Duodenal mucosa (tissue), 2 donors: ENCODE measurements around the gene BCAR3.

Experiments used
- H3K27ac ChIP-seq: one replicate; pipeline ENCODE4 v1.7.0; 2013; ENCODE audit warnings: low read depth, low read length
- H3K27me3 ChIP-seq, 2 donors: one replicate each; pipeline ENCODE4 v1.7.0; 2013; ENCODE audit warnings: low read length in 2 of 2, control low read depth in 1 of 2; ENCODE audit not compliant: insufficient read depth in 2 of 2, control insufficient read depth in 1 of 2
- H3K36me3 ChIP-seq, 2 donors: one replicate each; pipeline ENCODE4 v1.7.0; 2013; ENCODE audit warnings: low read length in 2 of 2, control low read depth in 1 of 2; ENCODE audit not compliant: insufficient read depth in 2 of 2, control insufficient read depth in 1 of 2
- H3K4me1 ChIP-seq, 2 donors: one replicate each; pipeline ENCODE4 v1.7.0; 2013; ENCODE audit warnings: low read length in 2 of 2, control low read depth in 1 of 2; ENCODE audit not compliant: insufficient read depth in 2 of 2, control insufficient read depth in 1 of 2
- H3K4me3 ChIP-seq, 2 donors: one replicate each; pipeline ENCODE4 v1.7.0; 2013; ENCODE audit warnings: low read length in 2 of 2, low read depth in 1 of 2
- H3K9ac ChIP-seq, 2 donors: one replicate each; pipeline ENCODE4 v1.7.0; 2013; ENCODE audit warnings: low read length in 2 of 2, low read depth in 1 of 2
- H3K9me3 ChIP-seq, 2 donors: one replicate each; pipeline ENCODE4 v1.7.0; 2013; ENCODE audit warnings: low read length in 2 of 2, control low read depth in 1 of 2; ENCODE audit not compliant: control insufficient read depth in 1 of 2

The BCAR3 gene

GRCh38 chr1:93705892-93706500, 24.4 kb upstream of the BCAR3 start:
- Histone ChIP-seq H3K4me1 (peaks cover 29% of the 10 kb centered on the region in 2 donors), H3K27me3 (no peaks in the 10 kb centered on the region), H3K27ac (no peak overlapping the region), H3K9ac (no peak overlapping the region), H3K36me3 (no peaks in the 10 kb centered on the region), H3K4me3 (no peak overlapping the region), H3K9me3 (no peaks in the 10 kb centered on the region)

GRCh38 chr1:93704052-93704451, 22.4 kb upstream of the BCAR3 start:
- Histone ChIP-seq H3K27me3 (no peaks in the 10 kb centered on the region), H3K36me3 (no peaks in the 10 kb centered on the region), H3K4me1 (peaks cover 12 to 20% of the 10 kb centered on the region in 2 donors), H3K9me3 (no peaks in the 10 kb centered on the region), H3K4me3 (no peak overlapping the region), H3K27ac (no peak overlapping the region), H3K9ac (no peak overlapping the region)

- peaks cover 8 to 16% of the 10 kb centered on the region in 2 donors for H3K4me1 ChIP-seq
- no peak overlapping the region for H3K4me3 ChIP-seq
- H3K9me3 ChIP-seq: no peaks in the 10 kb centered on the region
- H3K9ac ChIP-seq: no peak overlapping the region
- H3K27ac ChIP-seq: no peak overlapping the region
- H3K36me3 ChIP-seq: no peaks in the 10 kb centered on the region
- H3K27me3 ChIP-seq: no peaks in the 10 kb centered on the region
Measured at GRCh38 chr1:93703643-93704042, 22.0 kb upstream of the BCAR3 start.

GRCh38 chr1:93702828-93703183, 21.2 kb upstream of the BCAR3 start:
- Histone ChIP-seq H3K9ac (no peak overlapping the region), H3K36me3 (no peaks in the 10 kb centered on the region), H3K9me3 (no peaks in the 10 kb centered on the region), H3K27ac (no peak overlapping the region), H3K27me3 (no peaks in the 10 kb centered on the region), H3K4me3 (no peak overlapping the region), H3K4me1 (peaks cover 0 to 13% of the 10 kb centered on the region in 2 donors)

- no peak overlapping the region for H3K4me3 ChIP-seq
- H3K27ac ChIP-seq: no peak overlapping the region
- no peaks in the 10 kb centered on the region for H3K9me3 ChIP-seq
- H3K36me3 ChIP-seq: no peaks in the 10 kb centered on the region
- H3K9ac ChIP-seq: no peak overlapping the region
- peaks cover 0 to 13% of the 10 kb centered on the region in 2 donors for H3K4me1 ChIP-seq
- no peaks in the 10 kb centered on the region for H3K27me3 ChIP-seq
Measured at GRCh38 chr1:93702111-93702827, 20.6 kb upstream of the BCAR3 start.

- H3K4me3 ChIP-seq: no peak overlapping the region
- H3K4me1 ChIP-seq: peaks cover 0 to 13% of the 10 kb centered on the region in 2 donors
- no peaks in the 10 kb centered on the region for H3K36me3 ChIP-seq
- H3K27me3 ChIP-seq: no peaks in the 10 kb centered on the region
- H3K9me3 ChIP-seq: no peaks in the 10 kb centered on the region
- H3K27ac ChIP-seq: no peak overlapping the region
- no peak overlapping the region for H3K9ac ChIP-seq
Measured at GRCh38 chr1:93701629-93702028, 20.0 kb upstream of the BCAR3 start.

GRCh38 chr1:93700532-93701469, 19.2 kb upstream of the BCAR3 start:
- no peaks in the 10 kb centered on the region for H3K27me3 ChIP-seq
- no peak overlapping the region for H3K9ac ChIP-seq
- no peak overlapping the region for H3K4me3 ChIP-seq
- H3K36me3 ChIP-seq: no peaks in the 10 kb centered on the region
- no peak overlapping the region for H3K27ac ChIP-seq
- H3K4me1 ChIP-seq: peaks cover 0 to 13% of the 10 kb centered on the region in 2 donors
- H3K9me3 ChIP-seq: no peaks in the 10 kb centered on the region

GRCh38 chr1:93699503-93700168, 18.0 kb upstream of the BCAR3 start:
- H3K36me3 ChIP-seq: no peaks in the 10 kb centered on the region
- no peaks in the 10 kb centered on the region for H3K27me3 ChIP-seq
- H3K9ac ChIP-seq: no peak overlapping the region
- H3K4me1 ChIP-seq: peaks cover 0 to 17% of the 10 kb centered on the region in 2 donors
- no peak overlapping the region for H3K27ac ChIP-seq
- no peaks in the 10 kb centered on the region for H3K9me3 ChIP-seq
- no peak overlapping the region for H3K4me3 ChIP-seq

- Histone ChIP-seq H3K4me1 (peaks cover 0 to 14% of the 10 kb centered on the region in 2 donors), H3K27ac (no peak overlapping the region), H3K27me3 (no peaks in the 10 kb centered on the region), H3K9ac (no peak overlapping the region), H3K4me3 (no peak overlapping the region), H3K36me3 (no peaks in the 10 kb centered on the region), H3K9me3 (no peaks in the 10 kb centered on the region)
Measured at GRCh38 chr1:93699049-93699384, 17.4 kb upstream of the BCAR3 start.
